Activated CD8-positive, alpha-beta memory T cell treated with anti-CD3 and anti-CD28 coated beads for 1 hour (primary cell): ENCODE results near the gene CHMP2A.
"Not testable (repeated sequence)": the region's sequence is repeated elsewhere in the genome, so short reads cannot be mapped to it uniquely, and the experiment has no call there.

ENCODE experiments used
- DNase-seq, 2 donors: peaks; one replicate each; pipeline ENCODE4 v3.0.0-alpha.2; 2020; ENCODE audit warnings: low read depth in 1 of 2; ENCODE audit errors: extremely low read depth in 1 of 2

Gene CHMP2A

DNA sequence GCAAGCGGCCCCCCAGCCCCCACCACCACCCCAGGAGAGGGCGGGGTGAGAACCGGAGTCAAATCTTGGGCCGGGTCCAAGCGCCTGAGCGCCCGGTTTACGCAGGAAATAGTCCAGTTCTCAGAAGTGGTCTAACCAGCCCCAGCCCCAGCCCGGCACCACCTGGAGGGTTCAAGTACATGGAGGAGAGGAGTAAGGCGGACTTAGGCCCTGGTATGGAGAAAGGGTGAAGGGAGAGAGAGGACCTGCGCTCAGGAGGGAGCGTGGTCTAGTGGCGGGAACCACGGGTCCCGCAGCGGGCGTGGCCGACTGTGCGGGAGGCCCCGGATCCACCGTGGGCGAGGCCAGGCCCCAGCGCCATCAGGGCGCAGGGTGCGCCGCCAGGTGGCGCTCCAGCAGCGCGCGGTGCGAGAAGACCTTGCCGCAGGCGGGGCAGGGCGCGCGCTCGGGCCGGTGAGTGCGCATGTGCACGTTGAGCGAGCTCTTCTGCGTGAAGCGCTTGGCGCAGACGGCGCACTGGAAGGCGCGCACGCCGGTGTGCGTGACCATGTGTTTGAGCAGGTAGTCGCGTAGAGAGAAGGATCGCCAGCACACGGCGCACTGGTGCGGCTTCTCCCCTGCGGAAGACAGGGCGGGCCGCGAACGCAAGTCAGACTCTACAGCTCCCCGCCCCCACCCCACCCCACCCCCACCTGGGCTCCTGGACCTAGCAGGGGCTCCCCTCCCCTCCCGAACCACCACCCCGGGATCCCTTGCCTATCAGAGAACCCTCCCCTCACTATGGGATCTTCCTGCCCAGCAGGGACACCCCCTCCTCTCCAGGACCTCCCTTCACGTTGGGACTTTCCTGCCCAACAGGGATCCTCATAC, 41.0 kb downstream of the CHMP2A start:
- peak; percentile 72 to 91 for DNase-seq

DNA sequence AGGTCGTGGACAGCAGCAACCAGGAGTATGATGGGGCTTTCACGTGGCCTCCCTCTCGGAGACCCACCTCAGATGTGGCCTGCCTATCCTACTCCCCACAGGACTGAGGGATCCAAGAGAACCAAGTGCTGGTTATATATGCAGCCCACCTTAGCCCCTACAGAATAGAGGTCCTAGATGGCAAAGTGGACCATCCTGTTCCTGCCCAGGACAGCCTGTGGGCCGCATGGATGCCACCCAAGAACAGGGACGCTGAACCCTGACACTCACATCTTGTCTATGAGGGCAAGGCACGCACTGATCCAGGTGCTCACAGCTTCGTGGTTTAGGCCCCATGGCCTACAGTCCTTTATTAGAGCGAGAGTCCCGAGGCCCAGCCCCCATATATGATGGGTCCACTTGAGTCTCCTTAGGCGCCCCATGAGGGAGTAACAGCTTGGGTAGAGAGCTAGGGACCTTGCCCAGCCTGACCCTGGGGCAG, 41.7 kb downstream of the CHMP2A start:
- DNase-seq: no peak

DNA sequence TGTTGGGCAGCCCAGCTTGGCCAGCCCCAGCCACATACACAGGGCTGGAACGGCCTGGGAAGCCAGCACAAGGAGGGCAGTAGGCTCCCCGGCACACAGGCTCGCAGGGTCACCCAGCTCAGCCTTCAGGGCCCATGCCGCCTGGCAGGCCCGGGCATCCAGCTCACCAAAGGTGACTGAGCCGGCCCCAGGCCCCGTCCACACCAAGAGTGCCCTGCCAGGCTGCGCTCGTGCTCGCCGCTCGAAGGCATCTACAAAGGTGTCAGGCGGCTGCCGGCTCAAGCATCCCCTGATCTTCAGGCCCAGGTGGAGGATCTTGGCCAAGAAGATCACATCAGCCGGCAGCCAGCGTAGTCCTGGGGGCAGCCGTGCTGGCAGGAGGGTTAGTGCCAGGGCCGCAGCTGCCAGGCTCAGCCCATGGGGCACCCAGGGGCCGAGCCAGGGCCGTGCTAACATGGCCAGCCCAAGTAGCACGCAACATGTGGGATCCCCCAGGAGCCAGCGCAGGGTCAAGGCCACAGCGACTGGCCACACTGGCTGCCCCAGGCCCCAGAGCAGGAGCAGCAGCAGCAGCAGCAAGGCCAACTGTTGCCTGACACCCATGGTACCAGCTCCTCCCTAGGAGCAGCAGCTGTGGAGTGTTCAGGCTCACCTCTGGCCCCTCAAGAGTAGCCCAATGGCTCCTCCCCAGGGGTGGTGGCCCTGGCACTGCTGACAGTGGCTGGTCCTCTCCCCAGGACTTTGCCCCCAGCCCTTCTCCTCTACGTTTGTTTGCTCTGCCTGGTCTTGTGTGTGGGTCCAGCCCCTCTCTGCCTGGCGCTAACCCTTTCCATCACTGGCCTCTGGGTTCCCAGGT, 43.3 kb downstream of the CHMP2A start, which contains the start of gene SLC27A5:
TSS of gene SLC27A5 (minus strand) at position 640 of the 856 bp plus-strand sequence. CDS start at position 603, 37 bp downstream.
- no peak for DNase-seq

DNA sequence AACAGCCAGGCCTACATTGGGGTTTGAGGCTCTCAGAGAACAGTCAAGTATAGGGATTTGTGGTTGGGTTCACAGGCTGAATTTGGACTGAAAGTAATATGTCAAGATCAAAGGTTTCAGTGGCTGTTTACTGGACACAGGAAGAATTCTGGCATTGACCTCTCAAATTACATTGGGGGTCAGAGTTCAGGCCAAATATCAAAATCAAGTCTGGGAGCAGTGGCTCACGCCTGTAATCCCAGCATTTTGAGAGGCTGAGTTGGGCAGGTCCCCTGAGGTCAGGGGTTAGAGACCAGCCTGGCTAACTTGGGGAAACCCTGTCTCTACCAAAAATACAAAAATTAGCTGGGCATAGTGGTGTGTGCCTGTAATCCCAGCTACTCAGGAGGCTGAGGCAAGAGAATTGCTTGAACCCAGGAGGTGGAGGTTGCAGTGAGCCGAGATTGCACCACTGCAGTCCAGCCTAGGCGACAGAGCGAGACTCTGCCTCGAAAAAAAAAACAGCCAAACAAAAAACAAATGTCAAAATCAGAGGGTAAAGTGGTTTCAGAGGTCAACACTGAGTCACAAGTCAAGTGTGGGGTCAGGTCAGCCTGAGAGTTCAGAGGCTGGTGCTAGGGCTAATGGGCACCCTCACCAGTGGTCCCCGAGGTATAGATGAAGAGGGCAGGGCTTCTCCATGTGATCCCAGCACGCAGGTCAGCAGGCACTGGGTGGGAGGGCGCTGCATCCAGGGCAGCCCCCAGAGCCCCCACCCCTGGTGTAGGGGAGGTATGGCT, 44.6 kb downstream of the CHMP2A start:
- DNase-seq: no peak

DNA sequence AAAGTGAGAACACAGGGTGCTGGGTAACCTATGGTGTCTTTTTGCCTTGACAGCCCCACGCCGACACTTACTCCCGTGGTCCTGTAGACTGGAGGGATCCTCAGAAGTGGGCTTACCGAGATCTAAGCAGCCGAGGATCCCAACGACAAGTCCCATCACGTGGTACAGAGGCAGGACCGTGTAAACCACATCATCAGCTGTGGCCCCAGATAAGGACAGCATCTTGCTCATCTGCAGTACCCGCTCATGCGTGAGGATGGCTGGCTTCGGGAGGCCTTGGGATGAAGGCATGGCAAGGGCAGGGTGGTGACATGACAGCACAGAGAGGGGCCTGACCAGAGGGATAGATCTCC, 45.2 kb downstream of the CHMP2A start:
- no peak for DNase-seq

DNA sequence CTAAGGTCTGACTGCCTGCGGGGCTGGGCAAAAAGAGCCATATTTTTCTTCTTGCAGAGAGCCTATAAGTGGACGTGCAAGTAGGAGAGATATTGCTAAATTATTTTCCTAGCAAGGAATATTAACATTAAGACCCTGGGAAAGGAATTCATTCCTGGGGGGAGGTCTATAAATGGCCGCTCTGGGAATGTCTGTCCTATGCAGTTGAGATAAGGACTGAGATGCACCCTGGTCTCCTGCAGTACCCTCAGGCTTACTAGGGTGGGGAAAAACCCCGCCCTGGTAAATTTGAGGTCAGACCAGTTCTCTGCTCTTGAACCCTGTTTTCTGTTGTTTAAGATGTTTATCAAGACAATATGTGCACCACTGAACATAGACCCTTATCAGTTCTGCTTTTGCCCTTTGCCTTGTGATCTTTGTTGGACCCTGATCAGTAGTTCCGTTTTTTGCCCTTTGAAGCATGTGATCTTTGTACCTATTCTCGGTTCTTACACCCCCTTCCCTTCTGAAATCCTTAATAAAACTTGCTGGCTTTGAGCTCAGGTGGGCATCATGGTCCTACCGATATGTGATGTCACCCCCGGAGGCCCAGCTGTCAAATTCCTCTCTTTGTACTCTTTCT, 47.2 kb downstream of the CHMP2A start:
- not testable (repeated sequence) for DNase-seq
